ENCODE data around the gene EGLN1.

Gene EGLN1

DNA sequence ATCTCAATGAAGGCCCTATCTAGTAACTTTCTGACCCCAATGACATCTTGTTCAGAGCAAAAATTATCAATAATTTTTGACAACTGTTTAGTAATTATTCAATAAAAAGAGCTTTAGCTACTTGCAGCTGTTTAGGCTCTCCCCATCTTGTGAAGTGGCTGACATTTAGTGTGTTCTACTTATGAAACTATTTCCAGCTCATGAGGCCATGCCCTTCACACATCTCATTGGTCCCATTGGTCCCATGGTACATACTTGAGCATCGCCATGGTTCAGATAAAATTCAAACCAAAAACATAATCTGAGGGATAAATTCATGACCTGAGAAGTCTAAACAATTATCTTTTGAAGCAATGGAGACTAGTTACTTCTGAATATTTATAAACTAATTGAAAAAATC, 59.8 kb downstream of the EGLN1 start:
- no peak overlapping the region for H3K4me3 ChIP-seq
- no peak for DNase-seq (ENCODE audit: low spot score)
- H3K27ac ChIP-seq: no peak overlapping the region
- TF ChIP-seq, protein P1, sequence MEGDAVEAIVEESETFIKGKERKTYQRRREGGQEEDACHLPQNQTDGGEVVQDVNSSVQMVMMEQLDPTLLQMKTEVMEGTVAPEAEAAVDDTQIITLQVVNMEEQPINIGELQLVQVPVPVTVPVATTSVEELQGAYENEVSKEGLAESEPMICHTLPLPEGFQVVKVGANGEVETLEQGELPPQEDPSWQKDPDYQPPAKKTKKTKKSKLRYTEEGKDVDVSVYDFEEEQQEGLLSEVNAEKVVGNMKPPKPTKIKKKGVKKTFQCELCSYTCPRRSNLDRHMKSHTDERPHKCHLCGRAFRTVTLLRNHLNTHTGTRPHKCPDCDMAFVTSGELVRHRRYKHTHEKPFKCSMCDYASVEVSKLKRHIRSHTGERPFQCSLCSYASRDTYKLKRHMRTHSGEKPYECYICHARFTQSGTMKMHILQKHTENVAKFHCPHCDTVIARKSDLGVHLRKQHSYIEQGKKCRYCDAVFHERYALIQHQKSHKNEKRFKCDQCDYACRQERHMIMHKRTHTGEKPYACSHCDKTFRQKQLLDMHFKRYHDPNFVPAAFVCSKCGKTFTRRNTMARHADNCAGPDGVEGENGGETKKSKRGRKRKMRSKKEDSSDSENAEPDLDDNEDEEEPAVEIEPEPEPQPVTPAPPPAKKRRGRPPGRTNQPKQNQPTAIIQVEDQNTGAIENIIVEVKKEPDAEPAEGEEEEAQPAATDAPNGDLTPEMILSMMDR (IDR thresholded peaks at IDR 0.05): no peak

DNA sequence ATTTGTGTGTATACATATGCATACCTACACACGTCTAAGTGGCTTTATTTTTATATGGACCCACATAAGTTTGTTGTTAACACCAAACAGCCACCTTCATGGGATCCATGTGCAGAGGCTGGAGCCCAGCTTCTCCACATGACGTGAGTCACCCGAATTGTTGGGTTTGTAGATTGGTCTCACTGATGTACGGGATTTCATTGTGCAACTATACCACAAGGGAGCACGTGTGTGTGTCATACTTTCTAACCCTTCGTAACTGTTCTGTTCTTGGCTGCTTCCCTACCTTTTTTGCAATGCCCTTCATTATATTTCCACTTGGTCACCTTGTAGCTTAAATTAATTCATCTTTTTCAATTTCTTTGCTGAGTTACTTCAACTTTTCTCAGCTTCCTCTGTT, 63.0 kb downstream of the EGLN1 start:
- no peak for DNase-seq (ENCODE audit: low spot score)
- TF ChIP-seq, protein P1 (IDR thresholded peaks at IDR 0.05): no peak
- no peak overlapping the region for H3K4me3 ChIP-seq
- H3K27ac ChIP-seq: no peak overlapping the region

- H3K4me3 ChIP-seq: no peak overlapping the region
- no peak for DNase-seq (ENCODE audit: low spot score)
- peak overlapping the region in 1 of 2 donors; percentile 18 for H3K27ac ChIP-seq
- TF ChIP-seq, protein P1 (IDR thresholded peaks at IDR 0.05): peak; percentile 63
Measured at GRCh38 chr1:231357831-231358354, 64.2 kb downstream of the EGLN1 start.

GRCh38 chr1:231357187-231357772, 64.8 kb downstream of the EGLN1 start:
- no peak for DNase-seq (ENCODE audit: low spot score)
- TF ChIP-seq, protein P1 (IDR thresholded peaks at IDR 0.05): no peak
- no peak overlapping the region for H3K4me3 ChIP-seq
- H3K27ac ChIP-seq: no peak overlapping the region

DNA sequence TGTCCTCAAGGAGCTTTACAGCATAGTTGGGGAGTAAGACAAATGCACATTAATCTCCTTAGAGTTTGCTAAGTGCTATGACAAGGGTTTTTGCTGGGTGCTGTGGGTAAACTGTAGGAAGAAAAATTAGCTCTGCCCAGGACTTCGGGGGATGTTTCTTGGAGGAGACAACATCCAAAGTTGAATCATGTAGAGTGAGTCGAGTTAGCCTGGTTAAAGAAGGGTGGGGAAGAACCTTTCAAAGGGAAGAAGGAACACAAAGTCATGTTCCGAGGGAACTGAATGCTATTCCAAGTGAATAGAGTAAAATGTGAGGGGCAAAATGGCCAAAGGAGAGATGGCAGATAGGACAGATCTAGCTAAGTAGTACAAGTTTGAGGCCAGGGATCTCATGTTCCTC, 66.9 kb downstream of the EGLN1 start:
- no peak for DNase-seq (ENCODE audit: low spot score)
- H3K4me3 ChIP-seq: no peak overlapping the region
- TF ChIP-seq, protein P1 (IDR thresholded peaks at IDR 0.05): no peak
- H3K27ac ChIP-seq: no peak overlapping the region

DNA sequence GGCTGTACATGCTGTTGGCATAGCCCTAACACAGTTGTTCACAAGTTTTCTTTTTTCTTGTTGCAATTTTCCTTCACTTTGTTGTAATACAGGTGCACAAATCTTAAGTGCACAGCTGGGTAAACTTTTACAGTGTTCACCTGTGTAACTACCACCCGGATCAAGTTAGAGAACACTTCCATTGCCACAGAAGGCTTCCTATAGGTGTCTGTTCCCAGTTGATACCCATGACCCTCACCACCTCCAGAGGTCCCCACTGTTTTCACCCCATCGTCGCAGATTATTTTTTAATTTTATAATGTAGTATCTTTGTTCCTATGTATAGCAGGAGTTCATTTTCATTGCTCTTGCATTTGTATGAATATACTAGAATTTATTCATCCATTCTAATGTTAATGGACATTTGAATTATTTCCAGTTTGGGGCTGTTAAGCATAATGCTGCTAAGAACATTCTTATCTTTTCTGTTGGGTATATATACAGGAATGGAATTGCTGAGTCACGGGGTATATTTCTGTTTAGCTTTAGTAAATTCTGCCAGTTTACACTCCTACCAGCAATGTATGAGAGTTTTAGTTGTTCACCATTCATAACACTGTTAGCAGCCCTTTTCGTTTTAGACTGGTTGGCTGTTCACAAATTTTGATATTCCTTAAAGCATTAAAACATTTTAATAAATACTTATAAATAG, 67.6 kb downstream of the EGLN1 start:
- Histone ChIP-seq H3K4me3 (no peak overlapping the region), H3K27ac (no peak overlapping the region)
- no peak for DNase-seq (ENCODE audit: low spot score)
- TF ChIP-seq, protein P1 (IDR thresholded peaks at IDR 0.05): no peak

DNA sequence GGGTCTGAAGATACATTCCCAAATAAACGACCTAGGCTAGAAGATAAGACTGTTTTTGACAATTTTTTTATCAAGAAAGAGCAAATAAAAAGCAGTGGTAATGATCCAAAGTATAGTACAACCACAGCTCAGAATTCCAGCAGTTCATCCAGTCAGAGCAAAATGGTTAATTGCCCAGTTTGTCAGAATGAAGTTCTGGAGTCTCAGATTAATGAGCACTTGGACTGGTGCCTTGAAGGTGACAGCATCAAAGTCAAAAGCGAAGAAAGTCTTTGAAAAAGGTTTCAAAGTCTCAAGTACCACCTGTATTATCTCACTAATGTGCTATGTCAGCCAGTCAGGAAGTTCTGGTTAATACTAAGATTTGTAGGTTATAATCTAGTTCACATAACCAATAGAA, 69.0 kb downstream of the EGLN1 start:
- Histone ChIP-seq H3K27ac (no peak overlapping the region), H3K4me3 (no peak overlapping the region)
- DNase-seq (ENCODE audit: low spot score): no peak
- TF ChIP-seq, protein P1 (IDR thresholded peaks at IDR 0.05): no peak

All from coronary artery (tissue), 2 donors.